PFSK-1 (cell line): ENCODE measurements around the gene ACKR4.

Source experiments
- FOXP2 ChIP-seq: optimal IDR thresholded peaks from 2 replicates; pipeline ENCODE3; 2011; ENCODE audit warnings: borderline replicate concordance, control low read depth, inconsistent platforms; ENCODE audit not compliant: insufficient read depth; ENCODE audit errors: extremely low read length, extremely low read depth
- POLR2AphosphoS5 ChIP-seq: IDR thresholded peaks from 2 replicates; pipeline ENCODE4 v1.6.1; 2012; ENCODE audit warnings: low read depth, mild to moderate bottlenecking, control low read depth, low read length, moderate library complexity
- SIN3A ChIP-seq: IDR thresholded peaks from 2 replicates; pipeline ENCODE4 v1.6.1; 2012; ENCODE audit warnings: mild to moderate bottlenecking, low read length, moderate library complexity, borderline replicate concordance; ENCODE audit not compliant: insufficient read depth
- TAF1 ChIP-seq: IDR thresholded peaks from 2 replicates; pipeline ENCODE4 v1.6.1; 2012; ENCODE audit warnings: low read length, control low read depth, borderline replicate concordance; ENCODE audit not compliant: insufficient read depth
- TF ChIP-seq, protein P1 (sequence below), 2 experiments: IDR thresholded peaks; 2 replicates each; pipeline versions ENCODE4 v1.6.1 to v1.8.0; 2011 to 2012; ENCODE audit warnings: low read depth in 2 of 2, low read length in 2 of 2, control low read depth in 1 of 2, inconsistent platforms in 1 of 2, mild to moderate bottlenecking in 1 of 2, moderate library complexity in 1 of 2; ENCODE audit not compliant: insufficient read depth in 1 of 2

DNA sequence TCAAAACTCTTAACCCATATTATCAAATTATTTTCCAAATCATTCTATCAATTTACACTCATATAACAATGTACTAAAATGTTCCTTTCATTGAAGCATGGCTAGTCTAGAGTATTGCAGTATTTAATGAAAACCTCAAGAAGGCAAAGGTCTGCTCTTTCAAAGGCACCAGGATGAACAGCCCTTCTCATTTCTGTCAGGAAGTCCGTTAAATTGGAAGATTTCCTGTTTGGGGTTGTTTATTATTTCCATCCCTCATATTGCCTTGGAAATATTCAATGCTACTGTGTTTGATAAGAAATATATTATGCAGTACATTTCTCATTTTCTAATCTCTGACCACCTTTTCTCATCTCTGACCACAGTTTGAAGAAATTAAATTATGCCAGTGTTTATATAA is 25.1 kb downstream of the ACKR4 start:
- TF ChIP-seq, protein P1, sequence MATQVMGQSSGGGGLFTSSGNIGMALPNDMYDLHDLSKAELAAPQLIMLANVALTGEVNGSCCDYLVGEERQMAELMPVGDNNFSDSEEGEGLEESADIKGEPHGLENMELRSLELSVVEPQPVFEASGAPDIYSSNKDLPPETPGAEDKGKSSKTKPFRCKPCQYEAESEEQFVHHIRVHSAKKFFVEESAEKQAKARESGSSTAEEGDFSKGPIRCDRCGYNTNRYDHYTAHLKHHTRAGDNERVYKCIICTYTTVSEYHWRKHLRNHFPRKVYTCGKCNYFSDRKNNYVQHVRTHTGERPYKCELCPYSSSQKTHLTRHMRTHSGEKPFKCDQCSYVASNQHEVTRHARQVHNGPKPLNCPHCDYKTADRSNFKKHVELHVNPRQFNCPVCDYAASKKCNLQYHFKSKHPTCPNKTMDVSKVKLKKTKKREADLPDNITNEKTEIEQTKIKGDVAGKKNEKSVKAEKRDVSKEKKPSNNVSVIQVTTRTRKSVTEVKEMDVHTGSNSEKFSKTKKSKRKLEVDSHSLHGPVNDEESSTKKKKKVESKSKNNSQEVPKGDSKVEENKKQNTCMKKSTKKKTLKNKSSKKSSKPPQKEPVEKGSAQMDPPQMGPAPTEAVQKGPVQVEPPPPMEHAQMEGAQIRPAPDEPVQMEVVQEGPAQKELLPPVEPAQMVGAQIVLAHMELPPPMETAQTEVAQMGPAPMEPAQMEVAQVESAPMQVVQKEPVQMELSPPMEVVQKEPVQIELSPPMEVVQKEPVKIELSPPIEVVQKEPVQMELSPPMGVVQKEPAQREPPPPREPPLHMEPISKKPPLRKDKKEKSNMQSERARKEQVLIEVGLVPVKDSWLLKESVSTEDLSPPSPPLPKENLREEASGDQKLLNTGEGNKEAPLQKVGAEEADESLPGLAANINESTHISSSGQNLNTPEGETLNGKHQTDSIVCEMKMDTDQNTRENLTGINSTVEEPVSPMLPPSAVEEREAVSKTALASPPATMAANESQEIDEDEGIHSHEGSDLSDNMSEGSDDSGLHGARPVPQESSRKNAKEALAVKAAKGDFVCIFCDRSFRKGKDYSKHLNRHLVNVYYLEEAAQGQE (IDR thresholded peaks at IDR 0.05; ENCODE audit: insufficient read depth in 1 of 2, low read depth in 2 of 2, low read length in 2 of 2), result no peak
- TF ChIP-seq TAF1 (no peak), POLR2AphosphoS5 (no peak), SIN3A (no peak), FOXP2 (no peak)
